ENCODE results near the gene RNF225. TPM values are rescaled to one million over a fixed set of nuclear protein-coding genes. Genes with fewer than 3 reads are reported as not detected.
A peak's percentile ranks its signal among the peaks of the same experiment; 100 is the strongest.

The RNF225 gene
- total RNA-seq, 2 donors from 2014 or later, result not detected

DNA sequence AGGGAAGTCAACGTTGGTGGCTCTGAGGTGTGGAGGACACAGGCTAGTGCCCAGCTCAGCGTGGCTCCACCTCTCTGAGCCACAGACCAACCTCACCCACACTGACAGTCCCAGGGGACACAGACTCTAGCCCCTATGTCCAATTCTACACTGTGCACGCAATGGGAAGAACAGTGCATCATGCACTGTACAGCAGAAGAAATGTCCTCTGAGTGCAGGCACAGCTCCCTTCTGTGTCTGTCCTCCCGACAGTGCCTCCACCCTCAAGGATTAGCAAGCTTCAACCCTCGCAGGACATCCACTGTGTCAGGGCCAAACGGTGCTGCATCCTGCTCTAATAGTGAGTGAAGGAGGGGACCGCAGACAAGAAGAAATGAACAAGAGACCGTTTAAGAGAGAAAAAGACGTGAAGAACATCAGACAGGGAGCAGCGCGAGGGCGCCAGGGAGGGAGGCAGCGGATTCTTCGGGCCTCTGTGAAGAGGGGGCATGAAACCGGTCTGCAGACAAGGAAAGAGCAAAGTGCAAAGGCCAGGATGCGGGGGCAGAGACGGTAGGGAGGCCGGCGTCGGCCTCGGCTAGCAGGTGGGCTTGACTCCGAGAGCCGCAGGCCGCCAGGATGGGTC is 15.3 kb upstream of the RNF225 start:
- Histone ChIP-seq H3K9me3 (no peaks in the 10 kb centered on the region), H3K36me3 (no peaks in the 10 kb centered on the region), H3K27me3 (no peaks in the 10 kb centered on the region), H3K9ac (ENCODE audit: low read depth in 2 of 2, low read length in 2 of 2) (peak overlapping the region; percentile 81 to 89), H3K4me3 (peak overlapping the region; percentile 80), H3K27ac (peak overlapping the region; percentile 88), H3K4me1 (peaks cover 4% of the 10 kb centered on the region)
- TF ChIP-seq, protein P1, sequence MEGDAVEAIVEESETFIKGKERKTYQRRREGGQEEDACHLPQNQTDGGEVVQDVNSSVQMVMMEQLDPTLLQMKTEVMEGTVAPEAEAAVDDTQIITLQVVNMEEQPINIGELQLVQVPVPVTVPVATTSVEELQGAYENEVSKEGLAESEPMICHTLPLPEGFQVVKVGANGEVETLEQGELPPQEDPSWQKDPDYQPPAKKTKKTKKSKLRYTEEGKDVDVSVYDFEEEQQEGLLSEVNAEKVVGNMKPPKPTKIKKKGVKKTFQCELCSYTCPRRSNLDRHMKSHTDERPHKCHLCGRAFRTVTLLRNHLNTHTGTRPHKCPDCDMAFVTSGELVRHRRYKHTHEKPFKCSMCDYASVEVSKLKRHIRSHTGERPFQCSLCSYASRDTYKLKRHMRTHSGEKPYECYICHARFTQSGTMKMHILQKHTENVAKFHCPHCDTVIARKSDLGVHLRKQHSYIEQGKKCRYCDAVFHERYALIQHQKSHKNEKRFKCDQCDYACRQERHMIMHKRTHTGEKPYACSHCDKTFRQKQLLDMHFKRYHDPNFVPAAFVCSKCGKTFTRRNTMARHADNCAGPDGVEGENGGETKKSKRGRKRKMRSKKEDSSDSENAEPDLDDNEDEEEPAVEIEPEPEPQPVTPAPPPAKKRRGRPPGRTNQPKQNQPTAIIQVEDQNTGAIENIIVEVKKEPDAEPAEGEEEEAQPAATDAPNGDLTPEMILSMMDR (IDR thresholded peaks at IDR 0.05), result no peak
- no peak for DNase-seq
- intact Hi-C loops (cut with DNase I), result loop anchor here (2.0 kb wide), 1 partner anchor 17 kb away; the partner anchor contains the start of gene ZNF497

DNA sequence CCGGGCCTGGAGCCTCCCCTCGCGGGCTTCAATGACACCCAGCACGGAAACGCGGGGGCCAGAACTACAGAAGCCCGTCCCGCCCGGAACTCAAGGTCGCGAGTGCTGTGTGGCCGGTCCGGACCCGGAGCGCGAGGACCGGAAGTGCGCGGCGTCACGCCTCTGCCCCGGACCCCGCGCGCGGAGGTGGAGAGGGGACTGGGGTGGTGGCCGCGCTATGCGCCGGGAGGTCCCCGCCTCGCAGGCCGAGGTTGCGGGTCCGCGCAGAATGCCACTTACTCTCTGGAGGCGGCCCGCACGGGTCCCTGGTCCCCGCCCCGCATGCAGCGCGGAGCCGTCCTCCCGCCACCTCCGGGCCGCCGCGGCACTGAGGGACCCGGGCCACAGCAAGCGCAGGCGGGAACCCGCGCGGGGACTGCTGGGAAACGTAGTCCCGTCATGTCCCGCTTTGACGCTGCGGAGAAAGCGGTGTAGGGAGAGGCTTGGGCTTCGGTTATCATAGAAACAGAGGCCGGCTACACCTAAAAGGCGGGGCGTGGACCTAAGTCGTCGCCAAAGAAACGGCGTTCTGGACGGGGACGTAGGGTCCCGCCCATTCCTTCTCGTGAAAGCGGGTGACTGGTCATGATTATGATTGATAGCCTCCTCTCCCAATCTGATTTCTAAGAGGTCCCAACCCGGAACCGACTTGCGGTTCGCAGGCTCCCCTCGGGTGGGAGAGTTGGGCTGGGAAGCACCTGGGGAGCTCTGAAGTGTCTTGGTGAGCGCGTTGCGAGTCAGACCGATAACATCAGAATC is 14.6 kb upstream of the RNF225 start, which contains the start of gene ZNF837:
Gene ZNF837 (minus strand): TSS at position 369 of the 798 bp plus-strand sequence. CDS start 11,698 bp downstream, outside the sequence.
- DNase-seq, result peak; percentile 99
- Histone ChIP-seq H3K4me1 (peaks cover 4% of the 10 kb centered on the region), H3K27me3 (no peaks in the 10 kb centered on the region), H3K4me3 (peak within 1 kb of the TSS; percentile 80), H3K9me3 (no peaks in the 10 kb centered on the region), H3K36me3 (no peaks in the 10 kb centered on the region), H3K9ac (ENCODE audit: low read depth in 2 of 2, low read length in 2 of 2) (peak within 1 kb of the TSS; percentile 81 to 89), H3K27ac (peak within 1 kb of the TSS; percentile 88)
- TF ChIP-seq, protein P1 (IDR thresholded peaks at IDR 0.05), result no peak
- intact Hi-C loops (cut with DNase I), result loop anchor here (2.0 kb wide), 1 partner anchor 18 kb away; the partner anchor contains the start of gene ZNF497

DNA sequence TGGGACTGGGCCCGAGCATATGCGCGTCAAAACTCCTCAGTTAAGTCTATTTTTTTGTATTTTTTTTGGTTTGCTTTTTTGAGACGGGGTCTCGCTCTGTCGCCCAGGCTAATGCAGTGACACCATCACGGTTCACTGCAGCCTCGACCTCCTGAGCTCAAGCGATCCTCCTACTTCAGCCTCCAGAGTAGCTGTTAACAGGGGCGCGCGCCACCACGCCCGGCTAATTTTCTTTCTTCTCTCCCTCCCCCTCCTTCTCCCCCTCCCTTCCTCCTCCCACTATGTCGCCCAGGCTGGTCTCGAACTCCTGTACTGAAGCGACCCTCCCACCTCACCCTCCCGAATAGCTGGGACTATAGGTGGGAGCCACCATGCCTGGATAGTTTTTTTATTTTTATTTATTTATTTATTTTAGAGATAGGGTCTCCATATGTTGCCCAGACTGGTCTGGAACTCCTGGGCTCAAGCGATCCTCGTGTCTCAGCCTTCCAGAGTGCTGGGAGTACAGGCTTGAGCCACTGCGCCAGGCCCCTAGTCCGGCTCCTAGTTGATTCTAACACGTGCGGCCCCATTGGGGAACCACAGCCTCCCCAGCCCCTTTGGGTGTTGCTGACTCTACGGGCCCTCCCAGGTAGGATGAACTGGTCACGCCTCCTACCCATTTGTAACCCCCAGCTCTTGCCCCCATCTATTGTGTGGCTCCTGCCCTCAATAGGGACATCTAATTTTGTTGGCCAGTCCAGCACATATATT is 13.8 kb upstream of the RNF225 start:
- Histone ChIP-seq H3K9me3 (no peaks in the 10 kb centered on the region), H3K4me3 (peak overlapping the region; percentile 80), H3K9ac (ENCODE audit: low read depth in 2 of 2, low read length in 2 of 2) (peak overlapping the region; percentile 46 to 89), H3K27ac (peak overlapping the region; percentile 88), H3K36me3 (no peaks in the 10 kb centered on the region), H3K4me1 (peaks cover 4% of the 10 kb centered on the region), H3K27me3 (no peaks in the 10 kb centered on the region)
- DNase-seq, result no peak
- intact Hi-C loops (cut with DNase I), result loop anchor here (2.0 kb wide), 1 partner anchor 19 kb away; the partner anchor contains the start of gene ZNF497
- TF ChIP-seq, protein P1 (IDR thresholded peaks at IDR 0.05), result no peak

DNA sequence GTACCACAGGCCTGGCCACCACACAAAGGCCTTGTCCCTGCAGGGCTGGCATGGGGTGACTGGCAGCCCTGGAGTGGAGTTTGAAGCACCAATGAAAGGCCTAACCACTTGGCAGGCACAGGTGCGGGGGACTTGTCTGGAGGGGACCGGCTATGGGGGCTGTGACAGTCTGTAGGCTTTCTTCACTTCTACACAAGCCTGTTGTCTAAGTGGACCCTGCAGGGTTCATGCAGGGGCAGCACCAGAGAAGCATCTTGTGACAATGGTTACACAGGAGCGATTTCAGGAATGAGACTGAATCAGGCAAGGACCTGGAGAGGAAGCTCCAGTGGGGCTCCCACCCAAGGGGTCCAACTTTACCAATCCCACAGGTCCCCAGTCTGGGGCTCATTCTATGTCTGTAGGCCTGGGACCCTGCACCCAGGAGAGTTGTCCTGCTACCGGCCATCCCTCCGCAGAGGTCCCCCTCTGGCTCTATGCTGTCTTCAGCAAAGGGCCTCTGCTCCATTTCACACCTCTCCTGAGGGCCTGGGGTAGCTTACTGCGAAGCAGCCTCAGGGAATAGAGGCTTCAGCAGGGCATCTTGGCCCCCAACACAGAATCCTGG is 12.4 kb upstream of the RNF225 start:
- Histone ChIP-seq H3K9ac (ENCODE audit: low read depth in 2 of 2, low read length in 2 of 2) (no peak overlapping the region), H3K27ac (no peak overlapping the region)
- no peak for DNase-seq

More for the DNA sequence above, 12.4 kb upstream of the RNF225 start:
- peaks cover 9% of the 10 kb centered on the region for H3K4me1 ChIP-seq
- TF ChIP-seq, protein P1 (IDR thresholded peaks at IDR 0.05), result no peak
- H3K27me3 ChIP-seq, result no peaks in the 10 kb centered on the region
- no peaks in the 10 kb centered on the region for H3K36me3 ChIP-seq
- H3K9me3 ChIP-seq, result no peaks in the 10 kb centered on the region
- intact Hi-C loops (cut with DNase I), result no loop called here
- H3K4me3 ChIP-seq, result no peak overlapping the region
